Neural cell (in vitro differentiated cells): ENCODE results near the gene SLC35B1. TPM values are rescaled to one million over a fixed set of nuclear protein-coding genes. Genes with fewer than 3 reads are reported as not detected.

ENCODE experiments used
- H2AFZ ChIP-seq: fragments of 200-600, 300-800 bp; sonication (generic), shearing (Covaris generic); 2 replicates; pipeline ENCODE4 v1.6.0; 2014; ENCODE audit warnings: low read depth, mild to moderate bottlenecking, antibody characterized with exemption, low read length, moderate library complexity
- H3F3A ChIP-seq: fragments of 200-600 bp; shearing (Covaris generic); 2 replicates; pipeline ENCODE4 v1.6.1; 2016; ENCODE audit warnings: mild to moderate bottlenecking, moderate library complexity, mixed read lengths, antibody characterized with exemption, low read length; ENCODE audit not compliant: insufficient read depth, poor library complexity, severe bottlenecking
- H3K27ac ChIP-seq: fragments of 200-600, 300-800 bp; sonication (generic), shearing (Covaris generic); 2 replicates; pipeline ENCODE4 v1.5.1; 2014; ENCODE audit warnings: mild to moderate bottlenecking, low read length, moderate library complexity
- H3K27me3 ChIP-seq: fragments of 300-800, 200-600 bp; sonication (generic), shearing (Covaris generic); 2 replicates; pipeline ENCODE4 v1.6.0; 2014; ENCODE audit warnings: mild to moderate bottlenecking, low read depth, low read length, moderate library complexity; ENCODE audit not compliant: insufficient read depth
- H3K36me3 ChIP-seq: fragments of 300-800, 200-600 bp; sonication (generic), shearing (Covaris generic); 2 replicates; pipeline ENCODE4 v1.5.1; 2014; ENCODE audit warnings: mild to moderate bottlenecking, antibody characterized with exemption, low read length, moderate library complexity; ENCODE audit not compliant: insufficient read depth
- H3K4me2 ChIP-seq: fragments of 300-800, 200-600 bp; sonication (generic), shearing (Covaris generic); 2 replicates; pipeline ENCODE4 v1.6.0; 2014; ENCODE audit warnings: mild to moderate bottlenecking, low read length
- H3K4me3 ChIP-seq: fragments of 300-800, 200-600 bp; sonication (generic), shearing (Covaris generic); 2 replicates; pipeline ENCODE4 v1.5.1; 2014; ENCODE audit warnings: mild to moderate bottlenecking, low read length, moderate library complexity
- H3K79me2 ChIP-seq: fragments of 200-600 bp; shearing (Covaris generic); replicated peaks from 2 replicates; pipeline ENCODE4 v1.6.0; 2014; ENCODE audit warnings: mild to moderate bottlenecking, low read length, moderate library complexity; ENCODE audit not compliant: insufficient read depth
- H3K9ac ChIP-seq: fragments of 300-800, 200-600 bp; sonication (generic), shearing (Covaris generic); 2 replicates; pipeline ENCODE4 v1.6.1; 2016; ENCODE audit warnings: mild to moderate bottlenecking, low read length, mixed read lengths
- H3K9me2 ChIP-seq: fragments of 200-600 bp; shearing (Covaris generic); 2 replicates; pipeline ENCODE4 v1.6.1; 2016; ENCODE audit warnings: mild to moderate bottlenecking, low read length, mixed read lengths; ENCODE audit not compliant: insufficient read depth
- H3K9me3 ChIP-seq: fragments of 200-600, 300-800 bp; sonication (generic), shearing (Covaris generic); 2 replicates; pipeline ENCODE4 v1.6.1; 2016; ENCODE audit warnings: mild to moderate bottlenecking, mixed run types, low read length, moderate library complexity, mixed read lengths
- H4K20me1 ChIP-seq: fragments of 200-600 bp; shearing (Covaris generic); 2 replicates; pipeline ENCODE4 v1.6.1; 2016; ENCODE audit warnings: mild to moderate bottlenecking, mixed run types; ENCODE audit not compliant: insufficient read depth
- CTCF ChIP-seq: fragments of 450-650 bp; IDR thresholded peaks from 2 replicates; pipeline ENCODE4 v1.5.1; 2014; ENCODE audit warnings: antibody characterized with exemption, mild to moderate bottlenecking, moderate library complexity; ENCODE audit not compliant: poor library complexity, severe bottlenecking
- EP300 ChIP-seq: fragments of 450-650 bp; conservative IDR thresholded peaks from 2 replicates; pipeline ENCODE4 v1.6.1; 2014; ENCODE audit warnings: antibody characterized with exemption, mild to moderate bottlenecking, moderate library complexity; ENCODE audit not compliant: poor library complexity, severe bottlenecking
- EZH2 ChIP-seq: fragments of 200-600, 300-800 bp; shearing (Covaris generic), sonication (generic); IDR thresholded peaks from 2 replicates; pipeline ENCODE4 v1.6.1; 2014; ENCODE audit warnings: antibody characterized with exemption, low read length, borderline replicate concordance, mild to moderate bottlenecking; ENCODE audit not compliant: insufficient read depth, poor library complexity, severe bottlenecking
- MXI1 ChIP-seq: fragments of 450-650 bp; conservative IDR thresholded peaks from 2 replicates; pipeline ENCODE4 v1.6.1; 2014; ENCODE audit warnings: antibody characterized with exemption, mild to moderate bottlenecking; ENCODE audit not compliant: poor library complexity, severe bottlenecking
- POLR2AphosphoS5 ChIP-seq: IDR thresholded peaks from 2 replicates; pipeline ENCODE4 v1.6.1; 2012
- RAD21 ChIP-seq: fragments of 450-650 bp; conservative IDR thresholded peaks from 2 replicates; pipeline ENCODE4 v1.6.1; 2014; ENCODE audit warnings: antibody characterized with exemption, mild to moderate bottlenecking, moderate library complexity
- REST ChIP-seq: IDR thresholded peaks from 2 replicates; pipeline ENCODE4 v1.6.1; 2012; ENCODE audit warnings: borderline replicate concordance
- SMC3 ChIP-seq: fragments of 450-650 bp; conservative IDR thresholded peaks from 2 replicates; pipeline ENCODE4 v1.6.1; 2014; ENCODE audit warnings: antibody characterized with exemption, mild to moderate bottlenecking, moderate library complexity; ENCODE audit not compliant: poor library complexity
- TAF1 ChIP-seq: IDR thresholded peaks from 2 replicates; pipeline ENCODE4 v1.6.1; 2012; ENCODE audit warnings: low read depth
- polyA plus RNA-seq: library from polyadenylated mRNA; depleted of rRNA; stranded (reverse); fragments of >200 nt; gene quantifications from 2 replicates; pipeline ENCODE4 v1.2.3, GENCODE V29; 2014

SLC35B1 gene
- polyA plus RNA-seq, 1 donor from 2014 or later: 120 TPM

GRCh38 chr17:49695698-49696232 lies 12.0 kb downstream of the SLC35B1 start:
- no peak overlapping the region for H3K4me3 ChIP-seq
- H2AFZ ChIP-seq: no peak overlapping the region
- no peaks in the 10 kb centered on the region for H3K9me2 ChIP-seq
- H3K9ac ChIP-seq: no peak overlapping the region
- H3K27me3 ChIP-seq: no peaks in the 10 kb centered on the region
- H3K9me3 ChIP-seq: no peaks in the 10 kb centered on the region
- H3K27ac ChIP-seq: no peak overlapping the region
- no peaks in the 10 kb centered on the region for H3K79me2 ChIP-seq
- H3F3A ChIP-seq: no peaks in the 10 kb centered on the region
- no peaks in the 10 kb centered on the region for H3K36me3 ChIP-seq
- H3K4me2 ChIP-seq: no peak overlapping the region
- H4K20me1 ChIP-seq: no peaks in the 10 kb centered on the region
- TF ChIP-seq REST (no peak), RAD21 (no peak), CTCF (no peak), TAF1 (no peak), POLR2AphosphoS5 (no peak), EP300 (no peak), SMC3 (no peak), EZH2 (no peak), MXI1 (no peak)

GRCh38 chr17:49694847-49695697 lies 12.7 kb downstream of the SLC35B1 start:
- Histone ChIP-seq H3K36me3 (no peaks in the 10 kb centered on the region), H3K27me3 (no peaks in the 10 kb centered on the region), H3K9ac (no peak overlapping the region), H3K4me3 (no peak overlapping the region), H3K9me2 (no peaks in the 10 kb centered on the region), H3F3A (no peaks in the 10 kb centered on the region), H3K9me3 (no peaks in the 10 kb centered on the region), H3K4me2 (no peak overlapping the region), H4K20me1 (no peaks in the 10 kb centered on the region), H3K79me2 (no peaks in the 10 kb centered on the region), H3K27ac (no peak overlapping the region), H2AFZ (no peak overlapping the region)
- TF ChIP-seq SMC3 (peak; percentile 98), EZH2 (no peak), REST (no peak), RAD21 (peak; percentile 94), CTCF (peak; percentile 95)
